BLaER1 treated with 17β-estradiol and CSF1 and Interleukin-3, amounts not matched to agents 10 nM and 100 nM (cell line): ENCODE measurements around the gene CLIP4.
"Not testable (repeated sequence)": the region's sequence is repeated elsewhere in the genome, so short reads cannot be mapped to it uniquely, and the experiment has no call there.

Experiments
- H3K27ac ChIP-seq, 11 experiments: shearing (Covaris generic); formaldehyde crosslinking; 2 replicates each; pipeline ENCODE4 v1.8.1; 2022
- H3K27me3 ChIP-seq, 11 experiments: shearing (Covaris generic); formaldehyde crosslinking; 2 replicates each; pipeline ENCODE4 v1.8.1; 2022
- H3K36me3 ChIP-seq, 11 experiments: shearing (Covaris generic); formaldehyde crosslinking; 2 replicates each; pipeline ENCODE4 v1.8.1; 2022
- H3K4me1 ChIP-seq, 10 experiments: shearing (Covaris generic); formaldehyde crosslinking; 2 replicates each; pipeline ENCODE4 v1.8.1; 2022
- H3K4me2 ChIP-seq, 11 experiments: shearing (Covaris generic); formaldehyde crosslinking; 2 replicates each; pipeline ENCODE4 v1.8.1; 2022
- H3K4me3 ChIP-seq, 10 experiments: shearing (Covaris generic); formaldehyde crosslinking; 2 replicates each; pipeline ENCODE4 v1.8.1; 2022
- H3K9ac ChIP-seq, 11 experiments: shearing (Covaris generic); formaldehyde crosslinking; 2 replicates each; pipeline ENCODE4 v1.8.1; 2022
- H3K9me3 ChIP-seq, 11 experiments: shearing (Covaris generic); formaldehyde crosslinking; replicated peaks in 1 of 11; 2 replicates each; pipeline ENCODE4 v1.8.1; 2022
- H4K20me1 ChIP-seq, 11 experiments: shearing (Covaris generic); formaldehyde crosslinking; 2 replicates each; pipeline ENCODE4 v1.8.1; 2022
- Cebpa-rat ChIP-seq, 11 experiments: shearing (Covaris generic); IDR thresholded peaks; 2 replicates each; pipeline ENCODE4 v1.8.1; 2022

Gene CLIP4

GRCh38 chr2:29096969-29097368 is 18.2 kb upstream of the CLIP4 start:
- H3K4me2 ChIP-seq: no peak overlapping the region
- no peaks in the 10 kb centered on the region for H4K20me1 ChIP-seq
- H3K4me3 ChIP-seq: no peak overlapping the region
- H3K36me3 ChIP-seq: no peaks in the 10 kb centered on the region
- H3K9me3 ChIP-seq: no peaks in the 10 kb centered on the region
- no peaks in the 10 kb centered on the region for H3K4me1 ChIP-seq
- no peak overlapping the region for H3K9ac ChIP-seq
- TF ChIP-seq Cebpa-rat (IDR thresholded peaks at IDR 0.05): no peak
- no peak overlapping the region for H3K27ac ChIP-seq
- no peaks in the 10 kb centered on the region for H3K27me3 ChIP-seq

- Histone ChIP-seq H3K27me3 (no peaks in the 10 kb centered on the region), H3K4me2 (no peak overlapping the region), H3K4me3 (no peak overlapping the region), H3K27ac (no peak overlapping the region), H3K4me1 (no peaks in the 10 kb centered on the region), H3K36me3 (no peaks in the 10 kb centered on the region), H4K20me1 (no peaks in the 10 kb centered on the region), H3K9me3 (no peaks in the 10 kb centered on the region), H3K9ac (no peak overlapping the region)
- TF ChIP-seq Cebpa-rat (IDR thresholded peaks at IDR 0.05): no peak
Observed at GRCh38 chr2:29097569-29097968, 17.6 kb upstream of the CLIP4 start.

- H3K9ac ChIP-seq: no peak overlapping the region
- TF ChIP-seq Cebpa-rat (IDR thresholded peaks at IDR 0.05): no peak
Observed at GRCh38 chr2:29100564-29100963, 14.7 kb upstream of the CLIP4 start.

GRCh38 chr2:29104688-29105087 is 10.5 kb upstream of the CLIP4 start:
- TF ChIP-seq Cebpa-rat (IDR thresholded peaks at IDR 0.05): no peak
- Histone ChIP-seq H4K20me1 (no peaks in the 10 kb centered on the region), H3K9ac (no peak overlapping the region), H3K4me1 (no peaks in the 10 kb centered on the region), H3K27me3 (no peaks in the 10 kb centered on the region), H3K9me3 (no peaks in the 10 kb centered on the region), H3K4me2 (no peak overlapping the region), H3K4me3 (no peak overlapping the region), H3K27ac (no peak overlapping the region), H3K36me3 (no peaks in the 10 kb centered on the region)

More at GRCh38 chr2:29100564-29100963, 14.7 kb upstream of the CLIP4 start:
- Histone ChIP-seq H4K20me1 (no peaks in the 10 kb centered on the region), H3K9me3 (no peaks in the 10 kb centered on the region), H3K4me3 (no peak overlapping the region), H3K27me3 (no peaks in the 10 kb centered on the region), H3K4me2 (no peak overlapping the region), H3K4me1 (no peaks in the 10 kb centered on the region), H3K27ac (no peak overlapping the region), H3K36me3 (no peaks in the 10 kb centered on the region)

GRCh38 chr2:29105375-29105774 is 9.8 kb upstream of the CLIP4 start:
- H3K4me2 ChIP-seq: no peak overlapping the region
- TF ChIP-seq Cebpa-rat (IDR thresholded peaks at IDR 0.05): no peak
- peaks cover 0 to 1% (median 0%) of the 10 kb centered on the region in 10 experiments; a peak in 1 of 20 replicates for H3K4me1 ChIP-seq
- H3K36me3 ChIP-seq: no peaks in the 10 kb centered on the region
- H4K20me1 ChIP-seq: no peaks in the 10 kb centered on the region
- no peak overlapping the region for H3K9ac ChIP-seq
- no peak overlapping the region for H3K27ac ChIP-seq
- no peaks in the 10 kb centered on the region for H3K27me3 ChIP-seq
- no peaks in the 10 kb centered on the region for H3K9me3 ChIP-seq
- H3K4me3 ChIP-seq: no peak overlapping the region

- TF ChIP-seq Cebpa-rat (IDR thresholded peaks at IDR 0.05): no peak
Observed at GRCh38 chr2:29106256-29106655, 9.0 kb upstream of the CLIP4 start.

GRCh38 chr2:29106980-29107388 is 8.2 kb upstream of the CLIP4 start:
- Histone ChIP-seq H4K20me1 (no peaks in the 10 kb centered on the region), H3K27ac (no peak overlapping the region), H3K36me3 (no peaks in the 10 kb centered on the region), H3K9me3 (no peaks in the 10 kb centered on the region), H3K4me2 (no peak overlapping the region), H3K9ac (no peak overlapping the region), H3K4me3 (no peak overlapping the region), H3K4me1 (peaks cover 0 to 18% (median 0%) of the 10 kb centered on the region in 10 experiments; a peak in 4 of 20 replicates), H3K27me3 (no peaks in the 10 kb centered on the region)
- TF ChIP-seq Cebpa-rat (IDR thresholded peaks at IDR 0.05): no peak

More at GRCh38 chr2:29106256-29106655, 9.0 kb upstream of the CLIP4 start:
- peaks cover 0 to 10% (median 0%) of the 10 kb centered on the region in 10 experiments; a peak in 4 of 20 replicates for H3K4me1 ChIP-seq
- no peak overlapping the region for H3K9ac ChIP-seq
- no peak overlapping the region for H3K4me3 ChIP-seq
- no peaks in the 10 kb centered on the region for H3K27me3 ChIP-seq
- H3K4me2 ChIP-seq: no peak overlapping the region
- no peaks in the 10 kb centered on the region for H4K20me1 ChIP-seq
- no peaks in the 10 kb centered on the region for H3K9me3 ChIP-seq
- no peaks in the 10 kb centered on the region for H3K36me3 ChIP-seq
- no peak overlapping the region for H3K27ac ChIP-seq

GRCh38 chr2:29107547-29107946 is 7.7 kb upstream of the CLIP4 start:
- H3K9ac ChIP-seq, H3K4me3 ChIP-seq, H3K27me3 ChIP-seq, H4K20me1 ChIP-seq, H3K9me3 ChIP-seq, H3K36me3 ChIP-seq, H3K27ac ChIP-seq, H3K4me2 ChIP-seq: not testable (repeated sequence)
- H3K4me1 ChIP-seq: peaks cover 0 to 23% (median 0%) of the 10 kb centered on the region in 10 experiments; a peak in 4 of 20 replicates

- Histone ChIP-seq H3K4me3 (no peak overlapping the region), H3K9ac (no peak overlapping the region), H3K9me3 (no peaks in the 10 kb centered on the region), H3K27ac (no peak overlapping the region), H3K36me3 (no peaks in the 10 kb centered on the region), H4K20me1 (no peaks in the 10 kb centered on the region), H3K4me1 (peaks cover 0 to 30% (median 0%) of the 10 kb centered on the region in 10 experiments; a peak in 6 of 20 replicates), H3K4me2 (no peak overlapping the region), H3K27me3 (no peaks in the 10 kb centered on the region)
- no peak for TF ChIP-seq Cebpa-rat (IDR thresholded peaks at IDR 0.05)
Observed at GRCh38 chr2:29108225-29108624, 7.0 kb upstream of the CLIP4 start.

- Histone ChIP-seq H4K20me1 (no peaks in the 10 kb centered on the region), H3K4me2 (no peak overlapping the region), H3K4me1 (peaks cover 0 to 38% (median 0%) of the 10 kb centered on the region in 10 experiments; a peak in 6 of 20 replicates), H3K36me3 (no peaks in the 10 kb centered on the region), H3K4me3 (no peak overlapping the region), H3K9ac (no peak overlapping the region), H3K27me3 (no peaks in the 10 kb centered on the region), H3K9me3 (no peaks in the 10 kb centered on the region), H3K27ac (no peak overlapping the region)
- no peak for TF ChIP-seq Cebpa-rat (IDR thresholded peaks at IDR 0.05)
Observed at GRCh38 chr2:29109246-29109645, 6.0 kb upstream of the CLIP4 start.
